Measurements from ENCODE around the gene ANKH. TPM values are rescaled to one million over a fixed set of nuclear protein-coding genes. Genes with fewer than 3 reads are reported as not detected.

Gene ANKH
- polyA plus RNA-seq, 1 experiment, result 14.2 TPM

GRCh38 chr5:14741801-14742440 is 129.7 kb downstream of the ANKH start:
- no peak for DNase-seq (ENCODE audit: low read depth, low spot score)
- no peak for TF ChIP-seq CTCF (IDR thresholded peaks at IDR 0.05; ENCODE audit: low read depth, low read length)
- no peaks in the 10 kb centered on the region for H3K27me3 ChIP-seq (ENCODE audit: control insufficient read depth, insufficient read depth, low read length)
- H3K4me3 ChIP-seq (ENCODE audit: low read depth, low read length), result no peak overlapping the region
- POLR2A ChIA-PET, result no interaction called here
- CTCF ChIA-PET, result interaction anchor here (0.8 to 2.3 kb wide), 2 partner anchors 15 to 262 kb away, joined by 3 to 12 read pairs; no protein-coding TSS in a partner anchor
- H3K9me3 ChIP-seq (ENCODE audit: control insufficient read depth, insufficient read depth, low read length), result no peaks in the 10 kb centered on the region
- no peak overlapping the region for H3K27ac ChIP-seq (ENCODE audit: low read depth, low read length)

GRCh38 chr5:14741131-14741530 is 130.4 kb downstream of the ANKH start:
- CTCF ChIA-PET, result interaction anchor here (0.8 to 2.3 kb wide), 3 partner anchors 14 to 263 kb away, joined by 3 to 12 read pairs (median 3); no protein-coding TSS in a partner anchor
- Histone ChIP-seq H3K27me3 (ENCODE audit: control insufficient read depth, insufficient read depth, low read length) (no peaks in the 10 kb centered on the region), H3K4me3 (ENCODE audit: low read depth, low read length) (no peak overlapping the region), H3K27ac (ENCODE audit: low read depth, low read length) (no peak overlapping the region), H3K9me3 (ENCODE audit: control insufficient read depth, insufficient read depth, low read length) (no peaks in the 10 kb centered on the region)
- no peak for DNase-seq (ENCODE audit: low read depth, low spot score)
- POLR2A ChIA-PET, result no interaction called here
- TF ChIP-seq CTCF (IDR thresholded peaks at IDR 0.05; ENCODE audit: low read depth, low read length), result no peak

GRCh38 chr5:14739981-14740380 is 131.6 kb downstream of the ANKH start:
- no peak for TF ChIP-seq CTCF (IDR thresholded peaks at IDR 0.05; ENCODE audit: low read depth, low read length)
- H3K9me3 ChIP-seq (ENCODE audit: control insufficient read depth, insufficient read depth, low read length), result no peaks in the 10 kb centered on the region
- POLR2A ChIA-PET, result no interaction called here
- H3K27ac ChIP-seq (ENCODE audit: low read depth, low read length), result no peak overlapping the region
- H3K4me3 ChIP-seq (ENCODE audit: low read depth, low read length), result no peak overlapping the region
- CTCF ChIA-PET, result interaction anchor here (1.5 to 2.3 kb wide), 2 partner anchors 13 to 228 kb away, joined by 3 to 12 read pairs; no protein-coding TSS in a partner anchor
- no peaks in the 10 kb centered on the region for H3K27me3 ChIP-seq (ENCODE audit: control insufficient read depth, insufficient read depth, low read length)
- no peak for DNase-seq (ENCODE audit: low read depth, low spot score)

- ChIA-PET POLR2A (no interaction called here), CTCF (interaction anchor here (1.5 to 2.3 kb wide), 2 partner anchors 13 to 229 kb away, joined by 3 to 12 read pairs; no protein-coding TSS in a partner anchor)
- H3K4me3 ChIP-seq (ENCODE audit: low read depth, low read length), result no peak overlapping the region
- no peak for DNase-seq (ENCODE audit: low read depth, low spot score)
- H3K9me3 ChIP-seq (ENCODE audit: control insufficient read depth, insufficient read depth, low read length), result no peaks in the 10 kb centered on the region
- no peak overlapping the region for H3K27ac ChIP-seq (ENCODE audit: low read depth, low read length)
- TF ChIP-seq CTCF (IDR thresholded peaks at IDR 0.05; ENCODE audit: low read depth, low read length), result no peak
- no peaks in the 10 kb centered on the region for H3K27me3 ChIP-seq (ENCODE audit: control insufficient read depth, insufficient read depth, low read length)
Measured at GRCh38 chr5:14739538-14739937, 132.0 kb downstream of the ANKH start.

- ChIA-PET POLR2A (no interaction called here), CTCF (no interaction called here)
Measured at GRCh38 chr5:14738050-14738449, 133.5 kb downstream of the ANKH start.

More at GRCh38 chr5:14738050-14738449, 133.5 kb downstream of the ANKH start:
- no peak overlapping the region for H3K4me3 ChIP-seq (ENCODE audit: low read depth, low read length)
- TF ChIP-seq CTCF (IDR thresholded peaks at IDR 0.05; ENCODE audit: low read depth, low read length), result no peak
- H3K9me3 ChIP-seq (ENCODE audit: control insufficient read depth, insufficient read depth, low read length), result no peaks in the 10 kb centered on the region
- H3K27me3 ChIP-seq (ENCODE audit: control insufficient read depth, insufficient read depth, low read length), result no peaks in the 10 kb centered on the region
- H3K27ac ChIP-seq (ENCODE audit: low read depth, low read length), result no peak overlapping the region
- DNase-seq (ENCODE audit: low read depth, low spot score), result no peak
